Endothelial cell of hepatic sinusoid (primary cell): ENCODE data around the gene TMEM222.

Source experiments
- in situ Hi-C: cut with HindIII; loops from 2 replicates; pipeline ENCODE4 v1.10.0; 2017; ENCODE audit warnings: low sequenced_read_pairs

TMEM222 gene

GRCh38 chr1:27303509-27303908 is 18.5 kb upstream of the TMEM222 start:
- in situ Hi-C loops, result no loop called here

- in situ Hi-C loops, result loop anchor here (5.0 kb wide), 1 partner anchor 91 kb away; no protein-coding TSS in a partner anchor
Observed at GRCh38 chr1:27306071-27306470, 15.9 kb upstream of the TMEM222 start.

GRCh38 chr1:27306892-27307761 is 14.8 kb upstream of the TMEM222 start:
- in situ Hi-C loops, result loop anchor here (5.0 kb wide), 1 partner anchor 90 kb away; no protein-coding TSS in a partner anchor

GRCh38 chr1:27307874-27308598 is 13.9 kb upstream of the TMEM222 start:
- in situ Hi-C loops, result loop anchor here (5.0 kb wide), 1 partner anchor 89 kb away; no protein-coding TSS in a partner anchor

GRCh38 chr1:27314169-27314568 is 7.8 kb upstream of the TMEM222 start:
- in situ Hi-C loops, result no loop called here

GRCh38 chr1:27314737-27315136 is 7.2 kb upstream of the TMEM222 start:
- in situ Hi-C loops, result no loop called here

- in situ Hi-C loops, result no loop called here
Observed at GRCh38 chr1:27316860-27317259, 5.1 kb upstream of the TMEM222 start.

GRCh38 chr1:27318136-27318535 is 3.8 kb upstream of the TMEM222 start:
- in situ Hi-C loops, result no loop called here

- in situ Hi-C loops, result no loop called here
Observed at GRCh38 chr1:27318596-27318995, 3.4 kb upstream of the TMEM222 start.

GRCh38 chr1:27322569-27323240 is 742 bp downstream of the TMEM222 start:
- in situ Hi-C loops, result no loop called here

- in situ Hi-C loops, result no loop called here
Observed at GRCh38 chr1:27325286-27325685, 3.3 kb downstream of the TMEM222 start.

- in situ Hi-C loops, result no loop called here
Observed at GRCh38 chr1:27327964-27328363, 6.0 kb downstream of the TMEM222 start.

- in situ Hi-C loops, result no loop called here
Observed at GRCh38 chr1:27330786-27331185, 8.8 kb downstream of the TMEM222 start.

- in situ Hi-C loops, result no loop called here
Observed at GRCh38 chr1:27331426-27331825, 9.5 kb downstream of the TMEM222 start.

GRCh38 chr1:27331922-27332321 is 10.0 kb downstream of the TMEM222 start:
- in situ Hi-C loops, result no loop called here

- in situ Hi-C loops, result no loop called here
Observed at GRCh38 chr1:27332536-27333281, 10.7 kb downstream of the TMEM222 start.

- in situ Hi-C loops, result no loop called here
Observed at GRCh38 chr1:27333717-27334279, 11.8 kb downstream of the TMEM222 start.

- in situ Hi-C loops, result loop anchor here (5.0 kb wide), 1 partner anchor 62 kb away; no protein-coding TSS in a partner anchor
Observed at GRCh38 chr1:27335506-27336422, 13.8 kb downstream of the TMEM222 start.

GRCh38 chr1:27336756-27337155 is 14.8 kb downstream of the TMEM222 start:
- in situ Hi-C loops, result loop anchor here (5.0 kb wide), 1 partner anchor 61 kb away; no protein-coding TSS in a partner anchor
